Renal cortex interstitium (tissue), 11 donors: ENCODE measurements around the gene RPTOR. TPM values are rescaled to one million over a fixed set of nuclear protein-coding genes. Genes with fewer than 3 reads are reported as not detected.
"Not testable (repeated sequence)": the region's sequence is repeated elsewhere in the genome, so short reads cannot be mapped to it uniquely, and the experiment has no call there.

Experiments used
- DNase-seq, 11 donors: peaks; one replicate each; pipeline ENCODE4 v3.0.0-alpha.2; 2013; ENCODE audit warnings: low read depth in 9 of 11, low spot score in 4 of 11; ENCODE audit errors: extremely low read depth in 1 of 11
- polyA plus RNA-seq, 3 donors: library from polyadenylated mRNA; unstranded; fragments of 120-200 nt; gene quantifications; one replicate each; pipeline ENCODE4 v1.2.1, GENCODE V29; 2013; ENCODE audit not compliant: insufficient read length in 3 of 3

Gene RPTOR
- polyA plus RNA-seq, 3 donors, result 17.2 to 22.5 (median 21.4) TPM

GRCh38 chr17:80604009-80604669, 59.5 kb downstream of the RPTOR start:
- DNase-seq, result no peak

GRCh38 chr17:80604670-80605010, 60.0 kb downstream of the RPTOR start:
- no peak for DNase-seq

- DNase-seq, result no peak
These were observed 60.9 kb downstream of the RPTOR start for GRCh38 chr17:80605326-80606066.

- DNase-seq, result no peak
These were observed 63.7 kb downstream of the RPTOR start for GRCh38 chr17:80608326-80608725.

GRCh38 chr17:80609757-80610156, 65.1 kb downstream of the RPTOR start:
- no peak for DNase-seq

GRCh38 chr17:80611816-80612215, 67.2 kb downstream of the RPTOR start:
- DNase-seq, result no peak

GRCh38 chr17:80612997-80613731, 68.5 kb downstream of the RPTOR start:
- DNase-seq, result no peak

- DNase-seq, result no peak
These were observed 69.1 kb downstream of the RPTOR start for GRCh38 chr17:80613732-80614071.

- no peak for DNase-seq
These were observed 69.9 kb downstream of the RPTOR start for GRCh38 chr17:80614332-80615047.

- no peak for DNase-seq
These were observed 70.7 kb downstream of the RPTOR start for GRCh38 chr17:80615376-80615775.

GRCh38 chr17:80616705-80617104, 72.1 kb downstream of the RPTOR start:
- DNase-seq, result no peak

- DNase-seq, result no peak
These were observed 73.7 kb downstream of the RPTOR start for GRCh38 chr17:80618304-80618703.

- no peak for DNase-seq
These were observed 75.0 kb downstream of the RPTOR start for GRCh38 chr17:80619535-80620235.

GRCh38 chr17:80621335-80621996, 76.8 kb downstream of the RPTOR start:
- no peak for DNase-seq

- no peak for DNase-seq
These were observed 77.3 kb downstream of the RPTOR start for GRCh38 chr17:80621997-80622357.

GRCh38 chr17:80624864-80625263, 80.2 kb downstream of the RPTOR start:
- DNase-seq, result no peak

- DNase-seq, result no peak
These were observed 81.0 kb downstream of the RPTOR start for GRCh38 chr17:80625627-80626026.

GRCh38 chr17:80628881-80629280, 84.2 kb downstream of the RPTOR start:
- not testable (repeated sequence) for DNase-seq
